Activated T-helper 1 cell treated with Interleukin-2 at 50 U/mL for 16 hours (primary cell): ENCODE data around the gene ZNF335.
A peak's percentile ranks its signal among the peaks of the same experiment; 100 is the strongest.
"Not testable (repeated sequence)": the region's sequence is repeated elsewhere in the genome, so short reads cannot be mapped to it uniquely, and the experiment has no call there.

Source experiments
- DNase-seq: peaks from one replicate; pipeline ENCODE4 v3.0.0-alpha.2; 2020; ENCODE audit warnings: low read depth

ZNF335 gene

DNA sequence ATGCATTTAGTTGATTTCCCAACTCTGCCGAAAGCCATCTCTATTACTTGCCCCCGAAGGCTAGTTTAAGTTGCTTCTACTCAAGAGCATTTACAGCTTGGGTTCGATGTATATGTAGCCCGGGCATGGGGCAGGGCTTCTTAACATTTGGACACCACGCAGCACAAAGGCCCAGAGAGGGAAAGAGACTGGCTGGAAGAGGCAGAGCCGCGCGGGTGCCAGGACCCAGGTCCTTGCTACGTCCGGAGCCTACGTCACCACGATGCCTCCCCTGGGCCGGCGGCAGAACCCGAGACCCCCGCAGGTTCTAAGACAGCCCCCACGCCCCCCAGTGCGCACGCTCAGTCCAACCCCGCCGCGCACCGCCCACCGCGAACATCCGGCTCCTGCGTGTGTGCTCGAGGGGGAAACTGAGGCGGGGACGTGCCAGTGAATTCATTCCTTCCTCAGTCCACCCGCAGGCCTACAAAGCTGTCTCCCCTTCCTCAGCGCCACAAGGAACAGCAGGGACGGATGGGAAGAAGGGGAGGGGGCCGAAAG, 37.9 kb downstream of the ZNF335 start:
- DNase-seq: no peak

- peak; percentile 35 for DNase-seq
Measured at GRCh38 chr20:45933266-45934045, 38.5 kb downstream of the ZNF335 start.

- DNase-seq: not testable (repeated sequence)
Measured at GRCh38 chr20:45931680-45932079, 40.3 kb downstream of the ZNF335 start.

DNA sequence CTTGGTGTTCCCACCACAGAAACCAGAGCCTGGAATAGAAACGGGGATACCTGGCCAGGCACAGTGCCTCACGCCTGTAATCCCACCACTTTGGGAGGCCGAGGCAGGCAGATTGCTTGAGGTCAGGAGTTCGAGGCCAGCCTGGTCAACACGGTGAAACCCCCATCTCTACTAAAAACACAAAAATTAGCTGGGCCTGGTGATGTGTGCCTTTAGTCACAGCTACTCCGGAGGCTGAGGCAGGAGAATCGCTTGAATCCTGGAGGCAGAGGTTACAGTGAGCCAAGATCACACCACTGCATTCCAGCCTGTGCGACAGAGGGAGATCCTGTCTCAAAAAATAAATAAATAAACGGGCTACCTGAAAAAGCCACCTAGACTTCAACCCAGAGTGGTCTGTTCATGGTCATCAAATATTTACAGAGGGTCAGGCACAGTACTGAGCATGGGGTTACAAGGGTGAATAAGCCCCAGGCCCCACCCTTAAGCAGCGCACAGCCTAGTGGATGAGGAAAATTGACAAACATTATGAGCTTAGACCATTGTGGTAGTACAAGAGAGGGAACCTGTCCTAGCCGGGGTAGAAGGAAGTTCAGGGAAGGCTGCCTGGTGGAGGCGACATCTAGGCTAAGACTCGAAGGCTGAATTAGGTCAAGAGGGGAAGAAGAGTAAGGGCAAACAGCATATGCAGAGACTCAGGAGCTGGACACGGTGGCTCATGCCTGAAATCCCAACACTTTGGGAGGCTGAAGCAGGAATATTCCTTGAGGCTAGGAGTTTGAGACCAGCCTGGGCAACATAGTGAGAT, 44.7 kb downstream of the ZNF335 start:
- no peak for DNase-seq

- no peak for DNase-seq
Measured at GRCh38 chr20:45926731-45927070, 45.3 kb downstream of the ZNF335 start.

DNA sequence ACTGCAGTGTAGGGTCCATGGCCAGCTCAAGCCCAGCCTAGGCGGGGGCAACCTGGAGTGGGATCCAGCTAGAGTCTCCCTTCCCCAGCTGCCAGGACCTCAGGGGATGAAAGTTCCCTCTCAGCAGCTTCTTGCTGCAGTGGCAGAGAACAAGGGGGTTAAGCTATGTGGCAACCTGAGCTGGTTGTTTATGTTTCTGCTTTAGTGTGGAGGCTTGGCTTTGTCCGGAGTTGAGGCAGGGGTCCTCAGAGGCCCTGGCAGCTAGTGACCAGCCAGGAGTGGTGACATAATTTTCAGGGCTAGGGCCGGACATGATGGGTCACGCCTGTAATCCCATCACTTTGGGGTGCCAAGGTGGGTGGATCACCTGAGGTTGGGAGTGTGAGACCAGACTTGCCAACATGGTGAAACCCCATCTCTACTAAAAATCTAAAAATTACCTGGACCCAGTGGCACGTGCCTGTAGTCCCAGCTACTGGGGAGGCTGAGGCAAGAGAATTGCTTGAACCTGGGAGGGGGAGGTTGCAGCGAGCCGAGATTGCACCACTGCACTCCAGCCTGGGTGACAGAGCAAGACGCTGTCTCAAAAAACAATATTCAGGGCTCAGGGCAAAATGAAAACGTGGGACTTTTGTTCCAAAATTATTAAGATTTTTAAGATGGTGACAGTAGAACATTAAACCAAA, 46.0 kb downstream of the ZNF335 start:
- no peak for DNase-seq

- DNase-seq: no peak
Measured at GRCh38 chr20:45924391-45925261, 47.4 kb downstream of the ZNF335 start.

DNA sequence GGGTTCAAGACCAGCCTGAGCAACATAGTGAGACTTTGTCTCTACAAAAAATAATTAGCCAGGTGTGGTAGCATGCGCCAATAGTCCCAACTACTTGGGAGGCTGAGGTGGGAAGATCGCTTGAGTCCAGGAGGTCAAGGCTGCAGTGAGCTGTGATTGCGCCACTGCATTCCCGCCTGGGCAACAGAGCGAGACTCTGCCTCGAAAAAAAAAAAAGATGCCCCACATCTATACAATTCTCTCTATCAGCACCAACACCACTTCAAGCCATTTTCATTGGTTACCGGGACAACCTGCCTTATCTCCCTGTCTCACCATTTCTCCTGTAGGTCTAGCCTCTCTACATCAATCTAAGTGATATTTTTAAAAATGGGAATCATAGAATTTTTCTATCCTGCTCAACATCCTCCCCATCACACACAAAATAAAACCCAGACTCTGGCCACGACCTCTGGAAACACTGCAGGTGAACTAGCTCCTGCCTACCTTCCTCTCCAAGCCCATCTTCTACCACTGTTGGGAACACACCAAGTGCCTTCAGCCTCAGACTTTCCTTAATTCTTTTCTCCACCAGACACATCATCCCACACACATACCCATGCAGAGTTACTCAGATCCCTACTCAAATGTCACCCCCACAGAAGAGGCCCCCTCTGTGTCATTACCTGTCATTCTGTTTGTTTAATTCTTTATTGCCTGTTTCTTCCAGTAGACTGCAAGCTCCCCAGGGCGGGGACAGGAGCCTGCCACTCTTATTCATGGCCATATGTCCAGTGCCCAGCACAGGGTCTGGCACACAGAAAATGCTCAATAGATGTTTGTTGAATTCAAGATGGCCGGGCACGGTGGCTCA, 50.4 kb downstream of the ZNF335 start:
- DNase-seq: no peak

DNA sequence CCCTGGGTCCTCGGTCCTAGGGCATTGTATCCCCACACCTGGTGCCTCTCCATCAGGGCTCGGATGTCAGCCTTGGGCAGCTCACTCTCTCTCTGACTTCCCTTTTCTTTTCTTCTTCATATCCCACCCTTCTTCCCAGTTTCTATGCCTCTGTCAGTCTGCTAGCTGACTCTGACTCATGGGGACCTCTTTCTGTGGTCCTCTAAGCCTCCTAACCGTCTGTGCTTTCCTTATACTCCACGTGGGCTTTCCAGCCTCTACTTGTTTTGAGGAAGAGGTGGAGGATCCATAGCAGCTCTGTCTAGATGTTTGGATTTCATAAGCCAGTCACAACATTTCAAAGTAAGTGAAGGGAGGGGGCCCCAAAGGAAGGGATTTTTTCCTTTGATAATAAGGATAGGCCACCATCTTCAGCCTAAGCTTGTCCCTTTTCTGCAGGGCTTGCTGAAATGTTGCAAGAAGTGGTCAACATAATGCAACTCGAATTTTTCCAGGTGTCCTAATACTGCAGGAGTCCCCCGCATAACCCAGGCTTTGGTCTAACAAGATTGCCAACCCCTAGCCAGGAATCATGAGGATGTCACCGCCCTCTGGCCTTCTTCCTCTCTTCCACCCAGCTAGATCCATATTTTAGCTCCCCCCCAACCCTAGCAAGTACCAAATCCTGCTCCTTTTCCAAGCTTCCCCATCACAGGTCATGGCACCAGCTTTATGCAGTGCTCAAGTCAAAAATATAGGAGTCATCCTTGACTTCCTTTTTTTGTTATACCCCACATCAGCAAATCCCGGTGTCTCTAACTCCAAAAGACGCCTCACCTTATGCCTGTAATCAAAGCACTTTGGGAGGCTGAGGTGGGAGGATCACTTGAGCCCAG, 51.3 kb downstream of the ZNF335 start:
- no peak for DNase-seq

DNA sequence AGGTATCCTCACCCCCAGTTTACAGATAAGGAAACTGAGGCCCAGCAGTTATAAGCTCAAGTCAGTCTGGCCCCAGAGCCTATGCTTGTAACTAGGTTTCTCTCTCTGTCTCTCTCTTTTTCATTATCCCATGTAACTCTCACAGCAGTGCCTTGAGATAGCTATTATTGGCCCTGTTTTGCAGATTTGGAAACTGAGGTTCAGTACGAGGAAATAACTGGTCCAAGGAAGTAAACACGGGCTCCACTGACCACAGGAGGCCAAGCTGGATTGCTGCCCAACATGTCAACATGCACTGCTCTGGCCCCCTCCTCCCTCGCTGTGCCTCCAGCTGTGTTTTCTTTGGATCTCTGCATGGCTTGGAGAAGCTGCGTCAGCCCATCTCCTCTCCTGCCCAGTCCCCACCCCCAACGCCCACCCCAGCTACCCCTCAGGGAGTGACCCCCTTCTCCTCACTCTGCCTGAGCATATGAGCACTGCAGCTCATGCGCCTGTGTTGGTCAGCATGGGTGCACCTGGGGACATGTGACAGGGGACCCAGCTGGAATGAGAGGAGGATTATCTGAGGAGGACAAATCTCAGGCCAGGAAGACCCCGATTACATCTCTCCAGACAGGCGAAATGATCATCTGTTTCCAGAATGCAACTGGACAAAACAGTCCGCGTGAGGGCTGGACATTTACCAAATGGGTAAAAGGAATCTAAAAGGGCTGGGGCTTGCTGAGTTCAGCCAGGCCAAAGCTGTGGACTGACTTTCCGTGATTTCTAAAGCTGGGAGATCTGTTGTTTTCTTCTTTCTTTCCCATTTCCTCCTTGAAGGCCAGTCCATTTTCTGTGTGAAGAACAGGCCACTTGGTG, 52.2 kb downstream of the ZNF335 start:
- no peak for DNase-seq

- DNase-seq: no peak
Measured at GRCh38 chr20:45918779-45919537, 53.0 kb downstream of the ZNF335 start.

DNA sequence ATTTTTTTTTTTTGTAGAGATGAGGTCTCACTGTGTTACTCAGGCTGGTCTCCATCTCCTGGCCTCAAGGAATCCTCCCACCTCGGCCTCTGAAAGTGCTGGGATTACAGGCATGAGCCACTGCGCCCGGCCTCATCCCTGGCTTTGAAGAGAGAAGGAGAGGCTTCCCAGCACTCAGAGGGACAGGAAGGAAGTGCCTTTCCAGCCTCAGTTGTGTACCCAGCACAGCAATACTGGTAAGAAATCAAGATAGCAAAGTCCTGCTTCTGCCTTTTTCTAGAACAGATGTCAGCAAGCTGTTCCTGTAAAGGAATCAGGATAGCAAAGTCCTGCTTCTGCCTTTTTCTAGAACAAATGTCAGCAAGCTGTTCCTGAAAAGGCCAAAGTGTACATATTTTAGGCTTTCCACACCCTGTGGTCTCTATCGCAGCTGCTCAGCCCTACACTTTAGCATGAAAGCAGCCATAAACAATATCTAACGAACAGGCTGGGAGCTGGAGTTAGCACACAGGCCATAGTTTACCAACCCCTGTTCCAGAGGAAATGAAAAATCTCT, 53.7 kb downstream of the ZNF335 start:
- no peak for DNase-seq

DNA sequence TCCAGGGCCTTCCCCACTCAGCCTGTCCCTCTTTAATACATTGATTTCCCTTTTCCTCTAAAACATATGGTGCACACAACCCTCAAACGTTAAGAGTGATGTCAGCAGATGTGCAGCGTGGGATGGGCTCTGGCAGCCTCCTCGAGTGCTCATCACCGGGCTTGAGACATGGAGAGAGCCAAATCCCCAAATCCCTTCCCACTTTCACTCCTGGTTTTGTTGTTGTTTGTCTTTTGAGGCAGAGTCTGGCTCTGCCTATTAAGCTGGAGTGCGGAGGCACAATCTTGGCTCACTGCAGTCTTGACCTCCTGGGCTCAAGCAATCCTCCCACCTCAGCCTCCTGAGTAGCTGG, 54.2 kb downstream of the ZNF335 start:
- no peak for DNase-seq

DNA sequence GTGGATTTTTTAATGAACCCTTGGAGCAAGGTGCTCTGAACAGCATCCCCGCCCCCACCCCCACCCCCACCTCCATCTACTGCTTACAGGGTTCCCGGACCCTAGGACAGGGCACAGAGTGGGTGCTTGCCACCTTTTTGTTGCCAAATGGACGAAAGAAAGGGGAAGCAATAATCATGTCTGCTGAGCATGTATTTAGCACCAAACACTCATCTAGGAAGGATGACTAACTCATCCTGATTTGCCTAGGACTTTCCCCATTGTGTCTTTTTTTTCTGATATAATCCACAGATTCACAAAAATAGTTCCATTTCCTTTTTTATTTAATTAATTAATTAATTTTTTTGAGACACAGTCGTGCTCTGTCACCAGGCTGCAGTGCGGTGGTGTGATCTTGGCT, 58.9 kb downstream of the ZNF335 start:
- DNase-seq: no peak

GRCh38 chr20:45912344-45912682, 59.7 kb downstream of the ZNF335 start:
- no peak for DNase-seq

DNA sequence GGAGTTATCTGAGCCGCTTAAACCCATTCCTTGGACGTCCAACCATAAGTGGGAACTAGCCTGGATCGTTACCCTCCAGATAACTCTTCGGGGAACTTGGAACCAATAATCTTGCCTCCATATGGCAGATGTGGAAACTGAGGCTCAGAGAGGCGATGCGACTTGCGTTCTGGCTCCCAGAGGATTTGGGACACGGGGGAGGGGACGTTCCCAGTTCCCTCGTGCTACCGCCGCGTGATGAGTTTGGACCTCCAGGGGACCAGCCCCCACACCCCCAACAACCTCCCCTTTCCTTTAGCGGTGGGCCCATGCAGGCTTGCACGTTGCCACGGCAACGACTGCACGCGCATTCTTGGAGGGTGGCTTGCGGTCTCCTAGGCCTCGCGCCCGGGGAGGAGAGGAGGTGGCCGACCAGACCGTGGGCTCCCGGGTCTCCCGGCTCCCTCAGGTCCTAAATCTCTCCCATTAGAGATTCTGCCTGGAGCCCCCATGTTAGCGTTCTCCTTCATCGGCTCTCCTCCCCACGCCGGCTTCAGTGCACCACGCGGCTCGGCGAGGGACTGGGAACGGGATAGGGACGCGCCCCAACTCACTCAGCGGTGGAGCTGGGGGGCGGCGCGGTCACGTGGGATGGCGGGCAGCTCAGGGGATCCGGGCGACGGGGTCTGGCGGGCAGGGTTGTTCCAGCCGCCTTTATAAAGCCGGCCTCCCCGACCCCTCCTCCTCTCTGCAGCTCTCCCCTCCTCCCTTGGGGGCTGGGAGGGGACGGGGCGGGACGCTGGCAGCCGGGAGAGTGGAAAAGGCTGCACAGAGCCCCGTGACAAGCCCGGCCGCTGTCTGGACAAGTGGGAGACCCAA, 60.3 kb downstream of the ZNF335 start, which contains the start of gene PLTP:
Gene PLTP, minus strand, starts transcription at position 670 of the 858 bp plus-strand sequence. CDS start 703 bp downstream, outside the sequence.
- DNase-seq: no peak
